H9 (cell line): ENCODE data around the gene SERPINA5. TPM values are rescaled to one million over a fixed set of nuclear protein-coding genes. Genes with fewer than 3 reads are reported as not detected.

ENCODE experiments used
- DNase-seq: peaks from one replicate; pipeline ENCODE4 v3.0.0-alpha.2; 2017
- H2AFZ ChIP-seq: one replicate; pipeline ENCODE4 v1.6.1; 2013; ENCODE audit warnings: mild to moderate bottlenecking, low read length, control low read depth, moderate library complexity
- H2AK5ac ChIP-seq: 2 replicates; pipeline ENCODE4 v1.6.1; 2013; ENCODE audit warnings: low read length, control low read depth, mixed read lengths; ENCODE audit not compliant: insufficient read length
- H2BK120ac ChIP-seq: one replicate; pipeline ENCODE4 v1.6.1; 2013; ENCODE audit warnings: low read depth, mild to moderate bottlenecking, low read length, control low read depth, inconsistent platforms; ENCODE audit not compliant: poor library complexity, severe bottlenecking
- H2BK12ac ChIP-seq: 2 replicates; pipeline ENCODE4 v1.6.1; 2013; ENCODE audit warnings: low read length, control low read depth, mixed read lengths, low read depth; ENCODE audit not compliant: insufficient read length
- H2BK15ac ChIP-seq: 2 replicates; pipeline ENCODE4 v1.6.1; 2013; ENCODE audit warnings: low read depth, low read length, control low read depth
- H2BK20ac ChIP-seq: one replicate; pipeline ENCODE4 v1.6.1; 2013; ENCODE audit warnings: low read depth, mild to moderate bottlenecking, low read length, control low read depth, inconsistent platforms; ENCODE audit not compliant: poor library complexity, severe bottlenecking
- H2BK5ac ChIP-seq: 2 replicates; pipeline ENCODE4 v1.6.1; 2013; ENCODE audit warnings: low read length, control low read depth, mixed read lengths; ENCODE audit not compliant: insufficient read length
- H3K14ac ChIP-seq: 2 replicates; pipeline ENCODE4 v1.6.1; 2013; ENCODE audit warnings: low read length, control low read depth; ENCODE audit not compliant: insufficient read depth
- H3K18ac ChIP-seq: 2 replicates; pipeline ENCODE4 v1.6.1; 2013; ENCODE audit warnings: low read depth, mild to moderate bottlenecking, mixed read lengths, low read length, control low read depth; ENCODE audit not compliant: insufficient read length
- H3K23ac ChIP-seq: 2 replicates; pipeline ENCODE4 v1.6.1; 2013; ENCODE audit warnings: low read length, control low read depth, mixed read lengths, low read depth; ENCODE audit not compliant: insufficient read length
- H3K23me2 ChIP-seq: 2 replicates; pipeline ENCODE4 v1.6.1; 2013; ENCODE audit warnings: low read depth, mild to moderate bottlenecking, mixed read lengths, low read length, control low read depth; ENCODE audit not compliant: insufficient read length, poor library complexity, severe bottlenecking
- H3K27ac ChIP-seq: 2 replicates; pipeline ENCODE4 v1.5.1; 2013; ENCODE audit warnings: low read length, control low read depth, mixed read lengths, low read depth; ENCODE audit not compliant: insufficient read length
- H3K27me3 ChIP-seq: 2 replicates; pipeline ENCODE4 v1.6.1; 2013; ENCODE audit warnings: low read length, control low read depth, inconsistent platforms; ENCODE audit not compliant: insufficient read depth
- H3K4ac ChIP-seq: 2 replicates; pipeline ENCODE4 v1.6.1; 2013; ENCODE audit warnings: low read depth, mild to moderate bottlenecking, control low read depth, inconsistent platforms, low read length, moderate library complexity
- H3K4me1 ChIP-seq: 2 replicates; pipeline ENCODE4 v1.6.1; 2013; ENCODE audit warnings: low read length, control low read depth, inconsistent platforms; ENCODE audit not compliant: insufficient read depth
- H3K4me2 ChIP-seq: 2 replicates; pipeline ENCODE4 v1.6.1; 2013; ENCODE audit warnings: low read length, control low read depth, mixed read lengths; ENCODE audit not compliant: insufficient read length, insufficient read depth
- H3K56ac ChIP-seq: 2 replicates; pipeline ENCODE4 v1.6.1; 2013; ENCODE audit warnings: low read depth, mild to moderate bottlenecking, mixed read lengths, low read length, control low read depth; ENCODE audit not compliant: insufficient read length
- H3K79me1 ChIP-seq: 2 replicates; pipeline ENCODE4 v1.6.1; 2013; ENCODE audit warnings: low read depth, mild to moderate bottlenecking, moderate library complexity, low read length, control low read depth, inconsistent platforms; ENCODE audit not compliant: insufficient read depth, poor library complexity, severe bottlenecking
- H3K79me2 ChIP-seq: 2 replicates; pipeline ENCODE4 v1.6.1; 2013; ENCODE audit warnings: low read length, control low read depth, inconsistent platforms; ENCODE audit not compliant: insufficient read depth
- H3K9ac ChIP-seq: 2 replicates; pipeline ENCODE4 v1.6.1; 2013; ENCODE audit warnings: low read length, control low read depth, mixed read lengths; ENCODE audit not compliant: insufficient read length; ENCODE audit errors: extremely low read depth
- H3K9me3 ChIP-seq: one replicate; pipeline ENCODE4 v1.6.1; 2013; ENCODE audit warnings: low read depth, low read length, inconsistent platforms; ENCODE audit not compliant: control insufficient read depth
- H3T11ph ChIP-seq: one replicate; pipeline ENCODE4 v1.6.1; 2013; ENCODE audit warnings: mild to moderate bottlenecking, low read length, control low read depth, inconsistent platforms
- H4K20me1 ChIP-seq: one replicate; pipeline ENCODE4 v1.6.1; 2013; ENCODE audit not compliant: control insufficient read depth, insufficient read length, insufficient read depth
- H4K5ac ChIP-seq: 2 replicates; pipeline ENCODE4 v1.6.1; 2013; ENCODE audit warnings: low read depth, mild to moderate bottlenecking, mixed read lengths, low read length, control low read depth; ENCODE audit not compliant: insufficient read length
- H4K8ac ChIP-seq: replicated peaks from 2 replicates; pipeline ENCODE4 v1.6.1; 2013; ENCODE audit warnings: low read length, control low read depth, mixed read lengths, low read depth; ENCODE audit not compliant: insufficient read length
- H4K91ac ChIP-seq: 2 replicates; pipeline ENCODE4 v1.6.1; 2013; ENCODE audit warnings: low read depth, mild to moderate bottlenecking, moderate library complexity, mixed read lengths, low read length, control low read depth; ENCODE audit not compliant: insufficient read length
- H3K27ac Mint-ChIP-seq, 3 experiments: 2 replicates in 2 of 3; 3 replicates in 1 of 3; pipeline ENCODE4 v1.8.0; 2020 to 2021; ENCODE audit warnings: mixed read lengths in 3 of 3, mild to moderate bottlenecking in 1 of 3, moderate library complexity in 1 of 3
- H3K27me3 Mint-ChIP-seq: 2 replicates; pipeline ENCODE4 v1.8.0; 2021; ENCODE audit warnings: low read depth, mild to moderate bottlenecking, moderate library complexity, mixed read lengths
- H3K36me3 Mint-ChIP-seq, 3 experiments: 2 replicates in 2 of 3; 3 replicates in 1 of 3; pipeline ENCODE4 v1.8.0; 2020 to 2021; ENCODE audit warnings: low read depth in 3 of 3, mixed read lengths in 3 of 3; ENCODE audit not compliant: insufficient read depth in 1 of 3
- H3K4me1 Mint-ChIP-seq, 2 experiments: 2 replicates each; pipeline ENCODE4 v1.8.0; 2020; ENCODE audit warnings: mixed read lengths in 2 of 2
- H3K4me3 Mint-ChIP-seq, 2 experiments: 2 replicates in 1 of 2; 3 replicates in 1 of 2; pipeline ENCODE4 v1.8.0; 2020 to 2021; ENCODE audit warnings: mild to moderate bottlenecking in 2 of 2, mixed read lengths in 2 of 2, moderate library complexity in 1 of 2
- H3K9me3 Mint-ChIP-seq, 2 experiments: 2 replicates in 1 of 2; 3 replicates in 1 of 2; pipeline ENCODE4 v1.8.0; 2020; ENCODE audit warnings: mild to moderate bottlenecking in 2 of 2, mixed read lengths in 2 of 2, moderate library complexity in 1 of 2
- WGBS: extraction: QIAGEN DNeasy Blood & Tissue Kit; methylation state at CpG from one replicate; pipeline ENCODE4 v1.1.7; 2013; ENCODE audit warnings: missing lambda C conversion rate, low lambda C conversion rate, mixed read lengths; ENCODE audit not compliant: insufficient read length; ENCODE audit errors: extremely low coverage; 5-methylcytosine and 5-hydroxymethylcytosine counted together
- total RNA-seq: library from RNA; stranded (reverse); gene quantifications from 2 replicates; pipeline ENCODE4 v1.2.1, GENCODE V29; 2021
- TF ChIP-seq, protein P1 (sequence below): fragments of 200-600 bp; sonication (generic); conservative IDR thresholded peaks from 3 replicates; pipeline ENCODE4 v1.8.0; 2021; ENCODE audit warnings: antibody characterized with exemption, mild to moderate bottlenecking

The SERPINA5 gene
- total RNA-seq, 1 experiment from 2014 or later, result 1.1 TPM

GRCh38 chr14:94572637-94573303 is 8.5 kb upstream of the SERPINA5 start:
- Histone ChIP-seq H3K9me3 (no peaks in the 10 kb centered on the region), H2AK5ac (no peak overlapping the region), H2BK12ac (no peak overlapping the region), H3K4me2 (no peak overlapping the region), H3T11ph (no peak overlapping the region), H3K27ac (no peak overlapping the region), H3K9ac (no peak overlapping the region), H2AFZ (no peak overlapping the region), H3K23ac (no peak overlapping the region), H3K56ac (no peak overlapping the region), H3K14ac (no peak overlapping the region), H2BK120ac (no peak overlapping the region), H3K23me2 (no peaks in the 10 kb centered on the region), H3K4me1 (no peaks in the 10 kb centered on the region), H4K91ac (no peak overlapping the region), H4K20me1 (no peaks in the 10 kb centered on the region), H3K18ac (no peak overlapping the region), H3K79me2 (no peaks in the 10 kb centered on the region), H3K27me3 (no peaks in the 10 kb centered on the region), H2BK15ac (no peak overlapping the region), H4K8ac (no peak overlapping the region), H3K79me1 (no peaks in the 10 kb centered on the region), H3K4ac (no peak overlapping the region), H2BK5ac (no peak overlapping the region), H2BK20ac (no peak overlapping the region), H4K5ac (no peak overlapping the region)
- H3K27me3 Mint-ChIP-seq, result peaks cover 12% of the 10 kb centered on the region
- H3K36me3 Mint-ChIP-seq, result no peaks in the 10 kb centered on the region
- TF ChIP-seq, protein P1, sequence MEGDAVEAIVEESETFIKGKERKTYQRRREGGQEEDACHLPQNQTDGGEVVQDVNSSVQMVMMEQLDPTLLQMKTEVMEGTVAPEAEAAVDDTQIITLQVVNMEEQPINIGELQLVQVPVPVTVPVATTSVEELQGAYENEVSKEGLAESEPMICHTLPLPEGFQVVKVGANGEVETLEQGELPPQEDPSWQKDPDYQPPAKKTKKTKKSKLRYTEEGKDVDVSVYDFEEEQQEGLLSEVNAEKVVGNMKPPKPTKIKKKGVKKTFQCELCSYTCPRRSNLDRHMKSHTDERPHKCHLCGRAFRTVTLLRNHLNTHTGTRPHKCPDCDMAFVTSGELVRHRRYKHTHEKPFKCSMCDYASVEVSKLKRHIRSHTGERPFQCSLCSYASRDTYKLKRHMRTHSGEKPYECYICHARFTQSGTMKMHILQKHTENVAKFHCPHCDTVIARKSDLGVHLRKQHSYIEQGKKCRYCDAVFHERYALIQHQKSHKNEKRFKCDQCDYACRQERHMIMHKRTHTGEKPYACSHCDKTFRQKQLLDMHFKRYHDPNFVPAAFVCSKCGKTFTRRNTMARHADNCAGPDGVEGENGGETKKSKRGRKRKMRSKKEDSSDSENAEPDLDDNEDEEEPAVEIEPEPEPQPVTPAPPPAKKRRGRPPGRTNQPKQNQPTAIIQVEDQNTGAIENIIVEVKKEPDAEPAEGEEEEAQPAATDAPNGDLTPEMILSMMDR, result no peak
- no peak overlapping the region; a peak in 1 of 7 replicates for H3K27ac Mint-ChIP-seq
- no peaks in the 10 kb centered on the region for H3K9me3 Mint-ChIP-seq
- DNase-seq, result no peak
- no peak overlapping the region for H3K4me3 Mint-ChIP-seq
- no CpG with 5 or more reads among the region's 7 CpGs for WGBS
- no peaks in the 10 kb centered on the region for H3K4me1 Mint-ChIP-seq
